Mucosa of descending colon (tissue), 3 donors: Measurements from ENCODE around the gene CBX3. TPM values are rescaled to one million over a fixed set of nuclear protein-coding genes. Genes with fewer than 3 reads are reported as not detected.

Experiments
- ATAC-seq: fragments of 200-7000 bp; cut with Tn5 transposase; one replicate; pipeline ENCODE4 v1.9.1; 2020; ENCODE audit warnings: mild to moderate bottlenecking, moderate library complexity
- DNase-seq, 3 donors: peaks; one replicate each; pipeline ENCODE4 v3.0.0-alpha.2; 2020
- H3K36me3 ChIP-seq: fragments of 200-600 bp; one replicate; pipeline ENCODE4 v1.8.0; 2021; ENCODE audit warnings: low read depth, mild to moderate bottlenecking
- H3K4me1 ChIP-seq: fragments of 200-600 bp; one replicate; pipeline ENCODE4 v1.8.0; 2021; ENCODE audit warnings: low read depth, mild to moderate bottlenecking
- H3K4me3 ChIP-seq: fragments of 200-600 bp; one replicate; pipeline ENCODE4 v1.8.0; 2021; ENCODE audit warnings: mild to moderate bottlenecking
- H3K9me3 ChIP-seq: fragments of 200-600 bp; one replicate; pipeline ENCODE4 v1.8.0; 2021; ENCODE audit warnings: mild to moderate bottlenecking
- CTCF ChIP-seq: fragments of 200-600 bp; IDR thresholded peaks from one replicate; pipeline ENCODE4 v1.8.0; 2022; ENCODE audit warnings: antibody characterized with exemption, mild to moderate bottlenecking
- intact Hi-C, 2 donors: fragments of 100-400 bp; cut with DNase I in 1 of 2; cut with micrococcal nuclease in 1 of 2; formaldehyde crosslinking; loops; one replicate each; pipeline versions ENCODE4 v1.11.0 to v1.11.1; 2022; cut with DNase I, micrococcal nuclease
- total RNA-seq, 3 donors: library from RNA; stranded (reverse); fragmentation: NEBNext Ultra II Directional in 2 of 3; extraction: Animal tissue kit (Norgen Biotek cat#: 25700) in 2 of 3; gene quantifications; one replicate each; pipeline versions ENCODE4 v1.2.1 to v1.2.4, GENCODE V29; 2021 to 2023
- donor health status: DM: no; HTN: no; CAD: no; lungs with moderate emphysema.
- donor health status: DM: no; HTN: no; CAD: no.
- donor health status: DM: no; HTN: yes; CAD: no.

Gene CBX3
- total RNA-seq, 3 donors from 2014 or later, result 61.3 to 93.8 (median 81.4) TPM

- TF ChIP-seq CTCF, result no peak
- ATAC-seq, result no peak
- Histone ChIP-seq H3K4me3 (no peak overlapping the region), H3K9me3 (no peaks in the 10 kb centered on the region), H3K4me1 (peaks cover 6% of the 10 kb centered on the region), H3K36me3 (peaks cover 8% of the 10 kb centered on the region)
- DNase-seq, result no peak
- intact Hi-C loops, result no loop called here
These were observed 14.9 kb upstream of the CBX3 start for GRCh38 chr7:26186364-26187311.

- H3K36me3 ChIP-seq, result peaks cover 14% of the 10 kb centered on the region
- ATAC-seq, result peak; percentile 13
- H3K4me3 ChIP-seq, result no peak overlapping the region
- H3K4me1 ChIP-seq, result peaks cover 8% of the 10 kb centered on the region
- intact Hi-C loops, result no loop called here
- DNase-seq, result no peak
- no peaks in the 10 kb centered on the region for H3K9me3 ChIP-seq
- TF ChIP-seq CTCF, result no peak
These were observed 14.0 kb upstream of the CBX3 start for GRCh38 chr7:26187380-26188205.

- no peaks in the 10 kb centered on the region for H3K9me3 ChIP-seq
- no peak for TF ChIP-seq CTCF
- peaks cover 15% of the 10 kb centered on the region for H3K36me3 ChIP-seq
- ATAC-seq (peak; percentile 2), DNase-seq (no peak)
- H3K4me1 ChIP-seq, result peaks cover 16% of the 10 kb centered on the region
- intact Hi-C loops, result no loop called here
- no peak overlapping the region for H3K4me3 ChIP-seq
These were observed 13.2 kb upstream of the CBX3 start for GRCh38 chr7:26188206-26188956.

GRCh38 chr7:26188957-26189541 lies 12.5 kb upstream of the CBX3 start:
- DNase-seq (no peak), ATAC-seq (no peak)
- Histone ChIP-seq H3K36me3 (peaks cover 20% of the 10 kb centered on the region), H3K9me3 (no peaks in the 10 kb centered on the region), H3K4me3 (no peak overlapping the region), H3K4me1 (peaks cover 23% of the 10 kb centered on the region)
- intact Hi-C loops, result no loop called here
- no peak for TF ChIP-seq CTCF

- DNase-seq (no peak), ATAC-seq (no peak)
- no peaks in the 10 kb centered on the region for H3K9me3 ChIP-seq
- TF ChIP-seq CTCF, result no peak
- intact Hi-C loops, result no loop called here
- H3K36me3 ChIP-seq, result peaks cover 20% of the 10 kb centered on the region
- H3K4me1 ChIP-seq, result peaks cover 28% of the 10 kb centered on the region
- no peak overlapping the region for H3K4me3 ChIP-seq
These were observed 11.8 kb upstream of the CBX3 start for GRCh38 chr7:26189697-26190096.
